GOT3 (cell line): Measurements from ENCODE around the gene NT5C3B.
"Not testable (repeated sequence)": the region's sequence is repeated elsewhere in the genome, so short reads cannot be mapped to it uniquely, and the experiment has no call there.

ENCODE experiments used
- DNase-seq: peaks from one replicate; lab custom pipeline; 2025; ENCODE audit warnings: mixed read lengths; lab: John Stamatoyannopoulos, UW

The NT5C3B gene

GRCh38 chr17:41835800-41836549 lies at the start of gene NT5C3B:
TSS of gene NT5C3B (minus strand) at chr17:41836232. CDS start at chr17:41836193, 39 bp downstream.
- DNase-seq = no peak

- no peak for DNase-seq
These were observed 49.7 kb upstream of the NT5C3B start for GRCh38 chr17:41885733-41886132.

- no peak for DNase-seq
These were observed 46.7 kb upstream of the NT5C3B start for GRCh38 chr17:41882756-41883155.

GRCh38 chr17:41880130-41880529 lies 44.1 kb upstream of the NT5C3B start:
- DNase-seq = no peak

GRCh38 chr17:41874293-41874670 lies 38.2 kb upstream of the NT5C3B start:
- not testable (repeated sequence) for DNase-seq

- DNase-seq = no peak
These were observed 37.7 kb upstream of the NT5C3B start for GRCh38 chr17:41873559-41874292.

- no peak for DNase-seq
These were observed 35.8 kb upstream of the NT5C3B start for GRCh38 chr17:41871789-41872188.

- no peak for DNase-seq
These were observed 34.6 kb upstream of the NT5C3B start for GRCh38 chr17:41870627-41871026.

GRCh38 chr17:41870097-41870496 lies 34.1 kb upstream of the NT5C3B start:
- DNase-seq = no peak

- no peak for DNase-seq
These were observed 33.4 kb upstream of the NT5C3B start for GRCh38 chr17:41869426-41869825.

- no peak for DNase-seq
These were observed 32.5 kb upstream of the NT5C3B start for GRCh38 chr17:41868568-41868967.

- DNase-seq = no peak
These were observed 29.5 kb upstream of the NT5C3B start for GRCh38 chr17:41865596-41865893.

GRCh38 chr17:41864836-41865595 lies 29.0 kb upstream of the NT5C3B start, which contains the start of gene KLHL11:
TSS of gene KLHL11 (minus strand) at chr17:41865423. CDS start at chr17:41865370, 53 bp downstream.
- peak; percentile 84 for DNase-seq

- no peak for DNase-seq
These were observed 28.4 kb upstream of the NT5C3B start for GRCh38 chr17:41864498-41864835.

- DNase-seq = no peak
These were observed 27.2 kb upstream of the NT5C3B start for GRCh38 chr17:41863074-41863848.

GRCh38 chr17:41860254-41860931 lies 24.4 kb upstream of the NT5C3B start:
- DNase-seq = no peak

GRCh38 chr17:41851382-41851781 lies 15.3 kb upstream of the NT5C3B start:
- not testable (repeated sequence) for DNase-seq

- no peak for DNase-seq
These were observed 13.4 kb upstream of the NT5C3B start for GRCh38 chr17:41849251-41849990.

- no peak for DNase-seq
These were observed 12.8 kb upstream of the NT5C3B start for GRCh38 chr17:41848788-41849187.

- DNase-seq = no peak
These were observed 8.9 kb upstream of the NT5C3B start for GRCh38 chr17:41844971-41845370.

- not testable (repeated sequence) for DNase-seq
These were observed 4.7 kb upstream of the NT5C3B start for GRCh38 chr17:41840781-41841180.
